HG02870 (cell line): Measurements from ENCODE around the gene LAMB4.
A peak's percentile ranks its signal among the peaks of the same experiment; 100 is the strongest.

Experiments
- ATAC-seq: cut with Tn5 transposase; IDR thresholded peaks from one replicate; pipeline ENCODE4 v1.9.1; 2021; ENCODE audit warnings: mild to moderate bottlenecking, moderate library complexity; ENCODE audit not compliant: unreplicated experiment

Gene LAMB4

GRCh38 chr7:108143658-108144420 is 13.7 kb upstream of the LAMB4 start:
- ATAC-seq = no peak

- no peak for ATAC-seq
These were observed 12.6 kb upstream of the LAMB4 start for GRCh38 chr7:108142675-108143259.

GRCh38 chr7:108142180-108142579 is 12.0 kb upstream of the LAMB4 start:
- ATAC-seq = no peak

GRCh38 chr7:108140671-108141070 is 10.5 kb upstream of the LAMB4 start:
- ATAC-seq = no peak

- ATAC-seq = no peak
These were observed 8.8 kb upstream of the LAMB4 start for GRCh38 chr7:108138911-108139310.

GRCh38 chr7:108137993-108138392 is 7.8 kb upstream of the LAMB4 start:
- ATAC-seq = no peak

GRCh38 chr7:108137040-108137439 is 6.9 kb upstream of the LAMB4 start:
- ATAC-seq = no peak

GRCh38 chr7:108136191-108136688 is 6.1 kb upstream of the LAMB4 start:
- peak; percentile 25 for ATAC-seq

- ATAC-seq = peak; percentile 94
These were observed 5.5 kb upstream of the LAMB4 start for GRCh38 chr7:108135446-108136190.

- no peak for ATAC-seq
These were observed 4.3 kb upstream of the LAMB4 start for GRCh38 chr7:108134486-108134885.

GRCh38 chr7:108132551-108133265 is 2.5 kb upstream of the LAMB4 start:
- ATAC-seq = no peak

- ATAC-seq = no peak
These were observed 869 bp downstream of the LAMB4 start for GRCh38 chr7:108129018-108129965.

- no peak for ATAC-seq
These were observed 1.6 kb downstream of the LAMB4 start for GRCh38 chr7:108128514-108128913.

- no peak for ATAC-seq
These were observed 2.7 kb downstream of the LAMB4 start for GRCh38 chr7:108127461-108127860.

GRCh38 chr7:108124820-108125219 is 5.3 kb downstream of the LAMB4 start:
- no peak for ATAC-seq

- peak; percentile 53 for ATAC-seq
These were observed 8.0 kb downstream of the LAMB4 start for GRCh38 chr7:108122181-108122580.

- ATAC-seq = no peak
These were observed 9.2 kb downstream of the LAMB4 start for GRCh38 chr7:108120933-108121332.

- peak; percentile 62 for ATAC-seq
These were observed 10.0 kb downstream of the LAMB4 start for GRCh38 chr7:108120196-108120595.

GRCh38 chr7:108118959-108119358 is 11.2 kb downstream of the LAMB4 start:
- ATAC-seq = no peak
